Renal cortex interstitium (tissue), 11 donors: ENCODE measurements around the gene KCTD19. TPM values are rescaled to one million over a fixed set of nuclear protein-coding genes. Genes with fewer than 3 reads are reported as not detected.
A peak's percentile ranks its signal among the peaks of the same experiment; 100 is the strongest.

Experiments used
- DNase-seq, 11 donors: peaks; one replicate each; pipeline ENCODE4 v3.0.0-alpha.2; 2013; ENCODE audit warnings: low read depth in 9 of 11, low spot score in 4 of 11; ENCODE audit errors: extremely low read depth in 1 of 11
- polyA plus RNA-seq, 3 donors: library from polyadenylated mRNA; unstranded; fragments of 120-200 nt; gene quantifications; one replicate each; pipeline ENCODE4 v1.2.1, GENCODE V29; 2013; ENCODE audit not compliant: insufficient read length in 3 of 3

The KCTD19 gene
- polyA plus RNA-seq, 3 donors, result 1.2 to 2.4 (median 1.4) TPM

- no peak for DNase-seq
These were observed 6.8 kb upstream of the KCTD19 start for GRCh38 chr16:67333315-67333714.

GRCh38 chr16:67329901-67330300, 3.4 kb upstream of the KCTD19 start:
- no peak for DNase-seq

GRCh38 chr16:67327743-67328142, 1.2 kb upstream of the KCTD19 start:
- DNase-seq, result no peak

- DNase-seq, result no peak
These were observed 448 bp downstream of the KCTD19 start for GRCh38 chr16:67326115-67326471.

GRCh38 chr16:67317853-67318252, 8.7 kb downstream of the KCTD19 start:
- no peak for DNase-seq

GRCh38 chr16:67312719-67313118, 13.8 kb downstream of the KCTD19 start:
- no peak for DNase-seq

GRCh38 chr16:67311607-67312488, 14.7 kb downstream of the KCTD19 start:
- peak in 5 of 11 donors; percentile 12 to 53 (median 29) for DNase-seq

- DNase-seq, result no peak
These were observed 16.0 kb downstream of the KCTD19 start for GRCh38 chr16:67310561-67310960.

- DNase-seq, result no peak
These were observed 21.1 kb downstream of the KCTD19 start for GRCh38 chr16:67305216-67306071.

GRCh38 chr16:67304020-67304419, 22.5 kb downstream of the KCTD19 start:
- no peak for DNase-seq

GRCh38 chr16:67302970-67303369, 23.6 kb downstream of the KCTD19 start:
- DNase-seq, result no peak

GRCh38 chr16:67302076-67302475, 24.5 kb downstream of the KCTD19 start:
- DNase-seq, result no peak

GRCh38 chr16:67301080-67301782, 25.3 kb downstream of the KCTD19 start:
- DNase-seq, result no peak

GRCh38 chr16:67299269-67299668, 27.3 kb downstream of the KCTD19 start:
- DNase-seq, result no peak

- DNase-seq, result no peak
These were observed 28.3 kb downstream of the KCTD19 start for GRCh38 chr16:67298277-67298676.

- no peak for DNase-seq
These were observed 30.1 kb downstream of the KCTD19 start for GRCh38 chr16:67296420-67296819.

GRCh38 chr16:67294938-67295361, 31.6 kb downstream of the KCTD19 start:
- no peak for DNase-seq

- DNase-seq, result no peak
These were observed 32.3 kb downstream of the KCTD19 start for GRCh38 chr16:67294171-67294757.

GRCh38 chr16:67291461-67291860, 35.1 kb downstream of the KCTD19 start:
- DNase-seq, result no peak
